Stimulated activated CD4-positive, alpha-beta T cell treated with anti-CD3 and anti-CD28 coated beads, Interleukin-12 subunit alpha, Interleukin-12 subunit beta, amount 100 ng/mL, for 24 hours (primary cell): ENCODE results near the gene LRFN3.
"Not testable (repeated sequence)": the region's sequence is repeated elsewhere in the genome, so short reads cannot be mapped to it uniquely, and the experiment has no call there.

Source experiments
- DNase-seq, 2 experiments: peaks; one replicate each; pipeline ENCODE4 v3.0.0-alpha.2; 2020; ENCODE audit warnings: low read depth in 2 of 2

LRFN3 gene

DNA sequence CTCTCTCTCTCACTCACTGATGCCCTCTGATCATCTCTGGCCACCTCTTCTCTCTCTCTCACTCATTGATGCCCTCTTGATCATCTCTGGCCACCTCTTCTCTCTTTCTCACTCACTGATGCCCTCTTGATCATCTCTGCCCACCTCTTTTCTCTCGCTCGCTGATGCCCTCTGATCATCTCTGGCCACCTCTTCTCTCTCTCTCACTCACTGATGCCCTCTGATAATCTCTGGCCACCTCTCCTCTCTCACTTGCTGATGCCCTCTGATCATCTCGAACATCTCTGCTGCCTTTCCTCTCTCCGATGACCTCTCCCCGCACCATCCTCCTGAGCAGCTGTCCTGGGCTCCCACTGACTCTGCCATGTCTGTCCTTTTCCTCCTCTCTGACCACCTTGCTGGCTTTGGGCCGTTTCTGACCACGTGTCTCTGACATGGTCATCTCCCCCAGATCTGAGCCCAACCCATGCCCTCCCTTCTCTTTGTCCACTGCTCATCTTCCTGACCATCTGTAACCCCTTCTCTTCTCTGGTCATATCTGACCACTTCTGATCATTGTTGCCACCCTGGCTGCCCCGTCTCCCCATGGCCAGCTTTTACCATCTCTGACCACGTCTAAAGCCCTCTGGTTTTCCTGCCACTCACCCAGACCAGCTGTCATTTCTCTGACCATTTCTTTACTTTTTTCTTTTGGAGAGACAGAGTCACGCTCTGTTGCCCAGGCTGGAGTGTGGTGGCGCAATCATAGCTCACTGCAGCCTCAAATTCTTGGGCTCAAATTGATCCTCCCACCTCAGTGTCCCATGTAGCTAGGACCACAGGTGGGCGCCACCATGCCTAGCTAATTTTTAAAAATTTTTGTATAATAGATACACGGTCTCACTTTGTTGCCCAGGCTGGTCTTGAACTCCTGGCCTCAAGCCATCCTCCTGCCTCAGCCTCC is 2.4 kb downstream of the LRFN3 start:
- DNase-seq, result no peak

DNA sequence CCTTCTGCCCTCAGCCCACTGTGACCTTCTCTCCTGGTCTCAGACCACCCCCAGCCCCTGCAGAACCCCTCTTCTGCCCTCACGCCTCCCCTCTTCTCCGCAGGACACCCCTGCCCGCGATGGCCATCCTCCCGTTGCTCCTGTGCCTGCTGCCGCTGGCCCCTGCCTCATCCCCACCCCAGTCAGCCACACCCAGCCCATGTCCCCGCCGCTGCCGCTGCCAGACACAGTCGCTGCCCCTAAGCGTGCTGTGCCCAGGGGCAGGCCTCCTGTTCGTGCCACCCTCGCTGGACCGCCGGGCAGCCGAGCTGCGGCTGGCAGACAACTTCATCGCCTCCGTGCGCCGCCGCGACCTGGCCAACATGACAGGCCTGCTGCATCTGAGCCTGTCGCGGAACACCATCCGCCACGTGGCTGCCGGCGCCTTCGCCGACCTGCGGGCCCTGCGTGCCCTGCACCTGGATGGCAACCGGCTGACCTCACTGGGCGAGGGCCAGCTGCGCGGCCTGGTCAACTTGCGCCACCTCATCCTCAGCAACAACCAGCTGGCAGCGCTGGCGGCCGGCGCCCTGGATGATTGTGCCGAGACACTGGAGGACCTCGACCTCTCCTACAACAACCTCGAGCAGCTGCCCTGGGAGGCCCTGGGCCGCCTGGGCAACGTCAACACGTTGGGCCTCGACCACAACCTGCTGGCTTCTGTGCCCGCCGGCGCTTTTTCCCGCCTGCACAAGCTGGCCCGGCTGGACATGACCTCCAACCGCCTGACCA is 3.3 kb downstream of the LRFN3 start:
- DNase-seq, result no peak

DNA sequence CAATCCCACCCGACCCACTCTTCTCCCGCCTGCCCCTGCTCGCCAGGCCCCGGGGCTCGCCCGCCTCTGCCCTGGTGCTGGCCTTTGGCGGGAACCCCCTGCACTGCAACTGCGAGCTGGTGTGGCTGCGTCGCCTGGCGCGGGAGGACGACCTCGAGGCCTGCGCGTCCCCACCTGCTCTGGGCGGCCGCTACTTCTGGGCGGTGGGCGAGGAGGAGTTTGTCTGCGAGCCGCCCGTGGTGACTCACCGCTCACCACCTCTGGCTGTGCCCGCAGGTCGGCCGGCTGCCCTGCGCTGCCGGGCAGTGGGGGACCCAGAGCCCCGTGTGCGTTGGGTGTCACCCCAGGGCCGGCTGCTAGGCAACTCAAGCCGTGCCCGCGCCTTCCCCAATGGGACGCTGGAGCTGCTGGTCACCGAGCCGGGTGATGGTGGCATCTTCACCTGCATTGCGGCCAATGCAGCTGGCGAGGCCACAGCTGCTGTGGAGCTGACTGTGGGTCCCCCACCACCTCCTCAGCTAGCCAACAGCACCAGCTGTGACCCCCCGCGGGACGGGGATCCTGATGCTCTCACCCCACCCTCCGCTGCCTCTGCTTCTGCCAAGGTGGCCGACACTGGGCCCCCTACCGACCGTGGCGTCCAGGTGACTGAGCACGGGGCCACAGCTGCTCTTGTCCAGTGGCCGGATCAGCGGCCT is 4.1 kb downstream of the LRFN3 start:
- no peak for DNase-seq

DNA sequence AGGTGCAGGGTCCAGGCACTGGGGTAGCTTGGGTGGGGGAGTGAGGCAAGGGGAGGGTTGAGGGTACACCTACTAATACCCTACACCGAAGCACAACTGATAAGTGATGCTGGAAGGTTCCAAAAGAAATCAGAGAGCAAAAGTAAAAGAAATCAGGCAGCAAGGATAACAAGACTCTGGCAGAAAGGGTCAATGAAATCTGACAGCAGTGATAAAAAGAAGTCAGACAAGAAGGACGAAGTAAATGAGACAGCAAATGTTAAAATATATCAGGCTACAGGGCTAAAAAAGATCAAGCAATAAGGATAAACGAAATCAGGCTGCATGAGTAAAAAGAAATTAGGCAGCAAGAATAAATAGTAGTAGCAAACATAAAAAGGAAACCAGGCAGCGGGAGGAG is 4.7 kb downstream of the LRFN3 start:
- DNase-seq, result no peak

DNA sequence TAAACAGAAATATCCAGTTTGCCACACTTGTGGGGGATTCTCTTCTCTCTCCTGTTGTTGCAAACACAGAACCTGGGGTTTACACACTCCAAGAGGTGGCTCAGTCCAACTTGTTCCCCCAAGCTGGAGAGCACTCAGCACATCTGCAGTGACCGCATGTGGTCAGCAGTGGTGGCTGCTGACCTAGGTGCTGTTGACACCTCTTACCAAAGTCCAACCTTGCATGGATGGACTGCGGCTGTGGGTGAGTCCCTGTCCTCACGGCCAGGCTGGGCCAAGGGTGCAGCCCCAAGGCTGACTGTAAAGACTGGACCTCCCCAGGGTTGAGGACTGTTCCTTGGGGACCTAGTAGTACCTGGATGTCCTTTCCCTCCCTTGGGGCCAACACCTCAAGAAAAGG is 6.1 kb downstream of the LRFN3 start:
- DNase-seq, result no peak

DNA sequence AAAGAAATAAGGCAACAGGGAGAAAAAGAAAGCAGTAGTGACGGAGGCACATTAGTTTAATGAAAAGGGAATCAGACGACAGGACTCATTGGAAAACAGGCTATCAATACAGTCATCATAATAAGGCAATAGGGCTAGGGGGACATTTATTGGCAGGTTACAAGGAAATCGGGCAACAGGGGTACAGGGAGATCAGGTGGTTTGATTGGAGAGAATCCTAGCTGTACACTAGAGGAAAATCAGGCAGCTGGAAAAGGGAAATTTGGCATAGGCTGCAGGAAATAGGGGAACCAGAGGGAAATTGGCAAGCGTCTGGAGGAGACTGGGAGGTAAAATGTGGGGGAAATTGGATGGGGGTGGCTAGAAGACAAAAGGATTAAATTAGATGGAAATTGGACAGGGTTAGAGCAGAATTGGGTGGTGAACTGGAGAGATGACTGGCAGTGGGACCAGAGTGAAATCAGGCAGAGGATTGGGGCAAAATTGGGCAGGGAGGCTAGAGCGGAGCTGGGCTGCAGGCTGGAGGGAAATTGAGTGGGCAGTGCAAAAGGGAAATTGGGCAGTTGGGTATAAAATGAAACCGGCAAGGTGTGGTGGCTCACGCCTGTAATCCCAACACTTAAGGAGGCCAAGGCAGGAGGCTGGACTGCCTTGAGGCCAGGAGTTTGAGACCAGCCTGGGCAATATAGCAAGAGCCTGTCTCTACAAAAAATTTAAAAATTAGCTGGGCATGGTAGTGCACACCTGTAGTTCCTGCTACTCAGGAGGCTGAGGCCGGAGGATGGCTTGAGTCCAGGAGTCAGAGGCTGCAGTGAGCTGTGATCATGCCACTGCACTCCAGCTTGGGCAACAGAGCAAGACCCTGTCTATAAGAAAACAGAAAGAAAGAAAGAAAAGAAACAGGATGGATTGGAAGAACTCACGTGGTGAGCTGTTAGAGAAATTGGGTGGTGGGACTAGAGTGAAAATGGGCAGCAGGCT is 7.4 kb downstream of the LRFN3 start:
- no peak for DNase-seq

DNA sequence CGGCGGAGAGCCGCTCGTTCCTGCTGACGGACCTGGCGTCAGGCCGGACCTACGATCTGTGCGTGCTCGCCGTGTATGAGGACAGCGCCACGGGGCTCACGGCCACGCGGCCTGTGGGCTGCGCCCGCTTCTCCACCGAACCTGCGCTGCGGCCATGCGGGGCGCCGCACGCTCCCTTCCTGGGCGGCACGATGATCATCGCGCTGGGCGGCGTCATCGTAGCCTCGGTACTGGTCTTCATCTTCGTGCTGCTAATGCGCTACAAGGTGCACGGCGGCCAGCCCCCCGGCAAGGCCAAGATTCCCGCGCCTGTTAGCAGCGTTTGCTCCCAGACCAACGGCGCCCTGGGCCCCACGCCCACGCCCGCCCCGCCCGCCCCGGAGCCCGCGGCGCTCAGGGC is 8.4 kb downstream of the LRFN3 start:
- no peak for DNase-seq

DNA sequence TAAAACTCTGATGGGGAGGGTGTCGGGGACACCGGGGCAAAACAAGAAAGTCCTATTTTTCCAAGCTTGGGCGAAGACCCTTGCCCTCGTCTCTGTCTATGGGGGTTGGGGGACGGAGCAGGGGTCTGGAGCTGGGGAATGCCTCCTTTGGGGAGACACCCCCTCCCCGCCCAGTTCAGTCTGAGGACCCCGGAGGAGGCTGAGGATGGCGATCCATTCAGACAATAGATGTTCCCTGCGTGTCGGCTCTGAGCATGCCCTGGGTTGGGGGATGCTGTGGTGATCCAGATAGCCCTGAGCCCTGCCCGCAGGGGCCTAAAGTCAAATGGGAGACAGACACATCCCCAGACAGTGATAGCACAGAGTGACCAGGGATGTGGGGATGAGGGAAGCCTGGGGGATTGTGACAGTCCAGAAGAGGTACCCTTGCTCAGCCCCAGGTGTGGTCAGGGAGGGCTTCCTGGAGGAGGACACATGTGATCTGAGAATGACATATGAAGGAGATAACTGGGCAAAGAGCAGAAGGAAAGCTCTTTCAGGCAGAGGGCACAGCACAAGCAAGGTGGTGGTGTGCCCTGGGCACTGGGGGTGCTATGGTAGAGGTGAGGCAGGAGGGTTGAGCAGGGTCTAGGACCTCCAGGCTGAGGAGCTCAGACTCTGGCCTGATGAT is 9.1 kb downstream of the LRFN3 start:
- DNase-seq, result no peak

DNA sequence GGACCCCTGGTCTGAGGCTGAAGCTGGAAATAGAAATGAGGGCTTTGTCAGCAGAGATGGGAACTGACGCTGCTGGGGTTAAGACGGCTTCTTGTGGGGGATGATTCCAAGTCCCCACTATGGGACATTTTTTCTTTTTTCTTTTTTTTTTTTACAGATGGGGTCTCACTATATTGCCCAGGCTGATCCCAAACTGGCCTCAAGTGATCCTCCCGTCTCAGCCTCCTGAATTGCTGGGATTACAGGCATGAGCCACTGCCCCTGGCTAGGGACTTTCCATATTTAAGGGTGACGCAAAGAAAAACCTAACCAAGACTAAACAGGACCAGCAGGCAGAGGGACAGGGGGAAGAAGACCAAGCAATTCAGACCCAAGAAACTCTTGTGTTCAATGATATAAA is 10.0 kb downstream of the LRFN3 start:
- no peak for DNase-seq

DNA sequence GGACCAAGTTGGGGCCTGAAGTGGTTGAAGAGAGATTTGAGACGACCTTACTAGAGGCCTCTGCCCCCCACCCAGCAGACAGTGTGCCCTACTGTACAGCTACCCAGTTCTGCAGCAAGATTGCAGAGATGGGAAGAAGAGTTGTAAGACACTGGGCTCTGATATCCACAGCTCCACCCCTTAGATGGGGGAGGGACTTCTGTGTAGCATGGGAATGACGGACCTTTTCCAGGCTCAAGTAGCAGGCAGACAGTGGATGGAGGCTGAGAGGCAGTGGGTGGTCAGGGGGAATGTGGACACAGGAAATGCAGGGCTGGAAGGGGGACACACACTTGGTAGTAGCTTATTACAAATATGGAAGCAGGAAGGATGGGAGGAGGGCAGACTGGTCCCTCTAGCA is 13.0 kb downstream of the LRFN3 start:
- no peak for DNase-seq

DNA sequence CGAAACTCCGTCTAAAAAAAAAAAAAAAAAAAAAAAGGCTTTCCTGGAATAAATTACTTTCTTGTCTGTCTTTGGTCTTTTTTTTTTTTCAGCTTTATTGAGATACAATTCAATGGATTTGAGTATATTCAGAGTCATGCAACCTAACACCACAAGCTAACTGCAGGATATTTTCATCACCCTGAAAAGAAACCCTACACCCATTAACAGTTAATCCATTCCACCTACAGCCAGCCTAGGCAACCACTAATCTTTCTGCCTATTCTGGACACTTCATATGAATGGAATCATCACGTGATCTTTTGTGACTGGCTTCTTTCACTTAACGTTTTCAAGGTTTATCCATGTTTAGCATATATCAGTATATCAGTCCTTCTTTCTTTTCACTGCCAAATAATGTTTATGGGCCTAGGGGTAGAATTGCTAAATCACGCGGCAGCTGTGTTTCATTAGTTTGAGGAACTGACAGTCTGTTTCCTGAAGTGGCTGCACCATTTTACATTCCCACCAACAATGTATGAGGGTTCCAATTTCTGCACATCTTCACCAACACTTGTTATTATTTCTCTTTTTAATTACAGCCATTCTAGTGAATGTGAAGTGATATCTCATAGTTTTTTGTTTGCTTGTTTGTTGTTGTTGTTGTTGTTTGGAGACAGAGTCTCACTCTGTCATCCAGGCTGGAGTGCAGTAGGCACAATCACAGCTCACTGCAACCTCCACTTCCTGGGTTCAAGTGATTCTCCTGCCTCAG is 19.9 kb downstream of the LRFN3 start:
- DNase-seq, result no peak

DNA sequence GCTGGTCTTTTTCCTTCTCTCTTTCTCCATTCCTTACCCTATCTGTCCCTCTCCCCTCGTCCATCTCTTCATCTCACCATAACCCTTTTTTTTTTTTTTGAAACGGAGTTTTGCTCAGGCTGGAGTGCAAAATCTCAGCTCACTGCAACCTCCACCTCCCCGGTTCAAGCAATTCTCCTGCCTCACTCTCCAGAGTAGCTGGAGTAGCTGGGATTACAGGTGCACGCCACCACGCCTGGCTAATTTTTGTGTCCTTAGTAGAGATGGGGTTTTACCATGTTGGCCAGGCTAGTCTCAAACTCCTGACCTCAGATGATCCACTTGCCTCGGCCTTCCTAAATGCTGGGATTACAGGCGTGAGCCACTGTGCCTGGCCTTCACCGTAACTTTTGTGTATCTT is 21.2 kb downstream of the LRFN3 start:
- not testable (repeated sequence) for DNase-seq

DNA sequence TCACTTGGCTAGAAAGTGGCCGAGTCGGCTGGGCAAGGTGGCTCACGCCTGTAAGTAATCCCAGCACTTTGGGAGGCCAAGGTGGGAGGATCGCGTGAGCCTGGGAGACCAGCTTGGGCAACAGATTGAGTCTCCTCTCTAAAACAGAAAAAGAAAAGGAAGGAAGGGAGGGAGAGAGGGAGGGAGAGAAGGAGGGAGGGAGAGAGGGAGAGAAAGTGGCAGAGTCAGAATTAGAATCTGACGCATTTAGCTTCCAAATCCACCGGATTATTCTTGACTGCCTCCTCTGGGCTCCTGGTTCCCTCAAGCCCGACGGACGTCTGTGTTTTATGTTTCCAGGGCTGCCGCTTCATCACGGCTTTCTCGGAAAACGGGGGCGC is 22.5 kb downstream of the LRFN3 start:
- DNase-seq, result no peak

DNA sequence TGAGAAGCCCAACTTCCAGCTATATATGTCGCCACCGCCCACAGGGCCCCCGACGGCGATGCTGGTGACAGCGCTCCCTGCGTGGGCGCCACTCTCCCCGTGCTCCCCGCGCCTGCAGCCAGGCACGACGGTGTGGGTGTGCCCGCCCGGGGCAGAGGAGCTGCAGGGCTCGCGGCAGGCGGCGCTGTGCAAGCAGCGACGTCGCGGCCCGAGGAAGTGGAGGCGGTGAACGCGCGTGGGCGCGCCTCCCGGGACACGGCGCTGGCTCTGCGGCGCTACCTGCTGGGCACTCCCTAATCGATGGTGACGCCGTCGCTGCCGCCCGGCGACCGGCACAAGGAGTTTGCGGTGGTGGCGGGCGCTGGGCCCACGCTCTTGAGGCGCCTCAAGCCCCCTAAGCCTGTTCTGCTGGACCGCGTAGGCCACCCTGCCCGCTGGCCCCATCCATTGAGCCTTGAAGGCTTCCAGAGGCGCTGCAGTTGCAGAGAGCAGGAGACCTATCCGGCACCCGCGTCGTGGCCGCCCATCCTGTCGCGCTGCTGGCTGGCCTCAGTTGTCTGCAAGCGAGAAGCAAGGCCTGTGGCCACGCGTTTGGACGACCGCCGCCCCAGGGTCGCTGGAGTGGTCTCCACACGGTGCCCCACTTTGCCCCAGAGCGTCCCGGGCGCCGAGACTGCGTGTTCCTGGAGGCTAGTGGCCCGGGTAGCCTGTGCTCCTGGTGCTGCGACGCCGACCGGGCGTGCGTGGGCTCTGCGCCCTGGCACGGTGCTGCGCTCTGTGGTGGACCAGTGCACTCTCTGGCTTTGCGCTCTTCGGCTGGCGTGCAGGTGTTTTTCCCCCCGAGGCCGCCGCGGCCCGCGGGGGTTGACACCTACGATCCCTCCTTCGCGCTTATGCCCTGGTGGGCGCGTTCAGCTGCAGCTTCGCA is 23.1 kb downstream of the LRFN3 start:
- DNase-seq, result peak; percentile 43 to 52

DNA sequence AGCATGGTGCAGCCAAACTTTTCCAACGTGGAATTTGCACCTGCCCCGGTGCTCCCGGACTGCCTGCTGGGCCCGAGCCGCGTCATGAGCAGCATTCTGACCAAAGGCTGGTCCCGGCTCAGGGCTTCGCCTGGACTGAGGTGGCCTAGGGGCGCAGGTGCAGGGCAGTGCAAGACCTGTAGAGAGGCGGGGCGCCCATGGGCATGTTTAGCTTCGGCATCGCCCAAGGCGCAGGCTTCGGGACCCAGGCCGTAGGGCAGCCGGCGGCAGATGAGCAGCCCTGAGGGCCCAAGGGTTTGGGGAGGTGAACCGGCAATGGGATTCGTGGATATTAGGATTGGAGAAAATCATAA is 23.8 kb downstream of the LRFN3 start:
- no peak for DNase-seq

DNA sequence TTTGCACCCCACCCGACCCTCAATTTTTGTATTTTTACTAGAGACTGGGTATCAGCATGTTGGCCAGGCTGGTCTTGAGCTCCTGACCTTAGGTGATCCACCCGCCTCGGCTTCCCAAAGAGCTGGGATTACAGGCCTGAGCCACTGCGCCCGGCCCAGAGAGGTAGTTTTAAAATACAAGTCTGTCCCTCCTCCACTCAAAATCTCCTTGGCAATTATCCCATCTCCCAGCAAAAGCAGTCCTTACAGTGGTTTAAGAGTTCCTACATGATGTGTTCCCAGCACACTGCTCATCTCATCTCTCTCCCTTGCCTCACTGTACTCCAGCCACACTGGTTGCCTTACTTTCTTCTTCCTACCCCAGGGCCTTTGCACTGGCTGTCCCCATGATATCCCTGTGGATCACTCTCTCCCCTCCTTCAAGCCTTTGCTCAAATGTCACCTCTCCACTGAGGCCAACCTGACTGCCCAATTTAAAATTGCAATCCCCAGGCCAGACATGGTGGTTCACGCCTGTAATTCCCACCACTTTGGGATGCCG is 24.3 kb downstream of the LRFN3 start:
- no peak for DNase-seq

DNA sequence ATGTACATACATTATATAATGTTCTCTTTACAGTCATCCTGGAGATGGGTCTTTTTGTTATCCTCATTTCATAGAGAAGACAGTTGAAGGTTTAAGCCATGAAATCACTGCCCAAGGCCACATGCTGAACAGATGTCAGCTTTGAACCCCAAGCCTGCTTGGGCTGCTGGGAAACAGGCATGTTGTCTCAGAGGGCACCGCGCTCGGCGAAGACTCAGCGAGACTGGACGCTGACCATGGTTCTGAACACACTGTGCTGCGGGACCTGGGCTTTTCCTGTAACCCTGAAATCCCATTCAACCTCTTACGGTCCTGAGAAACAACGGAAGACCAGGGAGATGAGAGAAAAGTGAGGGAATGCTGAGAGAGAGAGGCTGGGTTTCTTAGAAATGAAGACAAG is 27.3 kb downstream of the LRFN3 start:
- peak in 1 of 2 experiments; percentile 26 for DNase-seq

DNA sequence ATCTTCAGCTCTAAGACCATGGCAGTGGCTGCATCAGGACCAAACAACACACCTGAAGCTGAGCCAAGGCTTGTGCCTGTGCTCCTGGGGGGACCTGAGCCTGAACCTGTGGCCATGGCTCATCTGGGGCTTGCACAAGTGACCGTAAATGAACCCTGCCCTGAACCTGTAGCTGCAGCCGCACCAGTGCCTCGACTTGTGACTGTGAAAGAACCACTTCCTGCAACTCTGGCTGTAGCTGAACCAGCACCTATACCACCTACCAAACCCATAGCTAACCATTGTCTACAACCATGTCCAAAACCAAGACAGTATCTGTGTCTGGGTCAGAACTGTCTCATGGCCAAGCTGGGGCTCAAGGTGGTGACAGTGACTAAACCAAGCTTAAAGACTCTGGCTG is 30.6 kb downstream of the LRFN3 start:
- DNase-seq, result no peak

DNA sequence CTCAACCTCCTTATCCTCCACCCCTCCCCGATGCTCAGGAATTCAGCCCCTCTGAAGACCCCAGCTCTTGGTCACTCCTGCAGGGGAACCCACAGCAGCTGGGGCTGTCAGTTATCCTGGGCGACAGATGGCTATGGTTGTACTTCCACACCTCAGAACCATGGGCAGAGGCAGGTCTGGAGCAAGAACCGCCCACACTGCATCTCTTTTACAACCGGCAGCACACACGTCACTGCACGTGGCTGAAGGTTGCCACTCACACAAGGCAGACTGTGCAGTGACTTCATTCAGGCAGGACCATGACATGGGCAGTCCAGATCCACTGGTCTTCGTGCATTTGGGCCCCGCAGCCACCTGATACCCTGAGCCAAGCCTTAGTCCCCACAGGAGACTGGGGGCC is 37.3 kb downstream of the LRFN3 start:
- no peak for DNase-seq
